GM21576 (cell line): ENCODE results near the gene ZBTB44.

Experiments used
- ATAC-seq: cut with Tn5 transposase; IDR thresholded peaks from one replicate; pipeline ENCODE4 v1.9.1; 2021; ENCODE audit warnings: mild to moderate bottlenecking, moderate library complexity; ENCODE audit not compliant: unreplicated experiment

ZBTB44 gene

DNA sequence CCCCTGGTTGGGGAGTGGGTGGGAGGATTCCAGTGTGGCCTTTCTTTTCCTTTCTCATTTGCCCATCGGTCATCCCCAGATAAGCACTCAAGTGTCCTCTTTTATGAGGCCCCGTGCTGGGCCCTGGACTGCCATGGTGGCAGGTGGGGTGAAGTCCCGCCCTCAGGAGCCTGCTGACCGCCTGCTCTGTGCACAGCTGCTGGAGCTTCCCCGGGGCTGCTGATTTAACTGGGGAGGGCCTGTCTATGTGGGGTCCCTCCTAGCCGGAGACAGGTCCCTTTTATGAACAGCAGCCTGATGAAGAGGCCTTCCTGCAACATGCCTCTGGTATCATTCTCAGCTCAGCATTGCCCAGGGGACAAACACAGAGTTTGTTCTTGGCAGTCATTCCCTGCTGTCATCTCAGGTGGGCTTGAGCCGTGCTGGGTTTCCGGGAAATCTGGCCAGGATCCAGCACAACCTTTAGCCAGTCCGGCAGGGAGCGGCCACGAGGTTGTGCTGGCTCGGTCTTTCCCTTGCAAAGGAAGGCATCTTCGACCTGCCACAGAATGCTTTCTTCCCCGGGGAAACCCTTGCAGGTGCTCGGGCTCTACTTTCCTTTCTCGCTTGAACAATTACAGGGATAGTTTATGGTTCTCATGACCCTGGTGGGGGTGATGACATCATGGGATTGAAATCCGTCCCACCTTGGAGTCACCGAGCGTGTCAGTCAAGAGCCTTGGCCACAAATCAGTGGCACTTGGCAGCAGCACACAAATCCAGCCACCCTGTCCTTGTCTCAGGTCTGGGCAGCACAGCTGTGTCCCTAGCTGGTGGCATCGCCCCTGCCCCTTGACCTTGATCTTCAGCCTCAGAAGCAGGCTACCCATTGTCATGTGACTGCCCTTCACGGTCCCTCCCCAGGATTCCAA, 135.1 kb downstream of the ZBTB44 start:
- ATAC-seq = no peak

DNA sequence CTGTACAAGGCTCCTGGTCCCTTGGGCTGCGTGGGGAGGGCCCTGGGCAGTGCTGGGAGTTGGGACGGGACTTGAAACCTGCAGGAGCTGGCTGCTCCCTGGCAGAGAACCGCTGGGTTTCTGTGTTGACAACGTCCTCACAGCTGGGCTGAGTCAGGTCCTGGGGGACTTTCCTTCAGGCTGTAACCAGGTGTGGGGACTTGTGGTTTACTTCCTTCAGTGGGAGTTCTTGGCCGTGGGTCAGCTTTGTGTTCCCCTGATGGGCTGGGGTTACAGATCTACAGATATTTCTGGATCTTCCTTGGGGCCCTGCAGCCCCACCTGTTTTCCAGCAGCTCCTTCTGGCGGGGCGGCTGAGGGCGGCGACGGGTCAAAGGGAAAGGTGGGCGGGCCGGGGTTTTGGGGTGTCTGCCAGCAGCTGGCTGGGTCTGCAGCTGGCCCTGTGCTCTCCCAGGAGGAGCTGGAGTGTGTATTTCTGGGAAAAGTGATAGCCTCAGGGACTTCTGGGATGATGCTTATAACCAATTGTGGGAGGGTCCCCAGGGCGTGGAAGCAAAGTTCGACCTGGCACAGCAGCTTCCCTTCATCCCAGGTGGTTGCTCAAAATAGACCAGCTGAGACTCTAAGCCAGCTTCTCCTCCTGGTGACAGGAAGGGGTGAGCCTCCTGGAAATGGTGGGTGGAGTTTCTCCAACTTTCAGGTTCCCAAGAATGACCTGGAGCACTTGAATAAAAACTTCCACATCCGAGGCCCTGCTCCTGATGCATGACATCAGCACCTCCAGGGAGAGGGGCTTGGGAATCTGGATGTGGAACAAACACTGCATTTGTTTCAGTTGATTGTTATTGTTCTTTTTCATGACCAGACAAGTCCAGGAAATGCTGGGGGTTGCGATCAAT, 136.0 kb downstream of the ZBTB44 start:
- no peak for ATAC-seq

DNA sequence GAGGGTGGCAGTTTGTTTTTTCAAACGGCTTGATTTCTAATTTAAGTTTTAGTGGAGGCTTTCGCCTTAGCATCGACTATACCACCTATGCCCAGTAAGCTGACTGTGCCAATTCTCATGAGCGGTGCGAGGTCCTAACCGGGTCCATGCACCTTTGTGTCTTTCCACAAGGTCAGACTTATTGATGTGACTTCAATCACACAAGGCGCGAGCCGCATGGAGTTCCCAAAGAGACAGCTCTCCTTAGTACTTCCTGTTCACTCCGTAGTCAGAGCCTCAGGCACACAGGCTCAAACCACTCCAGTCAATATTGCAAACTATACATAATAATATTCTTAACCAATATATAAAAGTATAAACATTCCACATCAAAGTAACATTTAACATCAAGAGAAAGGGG, 136.9 kb downstream of the ZBTB44 start:
- ATAC-seq = no peak
